ENCODE measurements around the gene BUD23.

- TF ChIP-seq CTCF (IDR thresholded peaks at IDR 0.05) (no peak), POLR2AphosphoS5 (IDR thresholded peaks at IDR 0.05) (no peak)
Measured at GRCh38 chr7:73708961-73709549, 25.7 kb downstream of the BUD23 start.

Data from upper lobe of left lung (tissue), 4 donors.